Nephron (organoid): Measurements from ENCODE around the gene SND1.

Experiments
- H3K27ac Mint-ChIP-seq, 3 experiments: 2 replicates each; pipeline ENCODE4 v1.8.0; 2020; ENCODE audit warnings: mixed read lengths in 3 of 3, mild to moderate bottlenecking in 2 of 3, moderate library complexity in 1 of 3
- H3K27me3 Mint-ChIP-seq: 2 replicates; pipeline ENCODE4 v1.8.0; 2021; ENCODE audit warnings: low read depth, mild to moderate bottlenecking, moderate library complexity, mixed read lengths
- H3K36me3 Mint-ChIP-seq: 2 replicates; pipeline ENCODE4 v1.8.0; 2020; ENCODE audit warnings: low read depth, mixed read lengths
- H3K4me1 Mint-ChIP-seq: 2 replicates; pipeline ENCODE4 v1.8.0; 2020; ENCODE audit warnings: mixed read lengths
- H3K4me3 Mint-ChIP-seq, 3 experiments: 2 replicates each; pipeline ENCODE4 v1.8.0; 2020; ENCODE audit warnings: mild to moderate bottlenecking in 3 of 3, mixed read lengths in 3 of 3, moderate library complexity in 2 of 3
- H3K9me3 Mint-ChIP-seq: 2 replicates; pipeline ENCODE4 v1.8.0; 2020; ENCODE audit warnings: mixed read lengths
- CTCF ChIP-seq, 3 experiments: fragments of 200-600 bp; sonication (generic); IDR thresholded peaks; one replicate each; pipeline ENCODE4 v1.5.0; 2021; ENCODE audit warnings: antibody characterized with exemption in 3 of 3; ENCODE audit not compliant: unreplicated experiment in 3 of 3

SND1 gene

GRCh38 chr7:128066395-128066794 lies 414.4 kb downstream of the SND1 start:
- TF ChIP-seq CTCF (IDR thresholded peaks at IDR 0.05; ENCODE audit: unreplicated experiment in 3 of 3), result no peak
- H3K27ac Mint-ChIP-seq, result no peak overlapping the region
- H3K9me3 Mint-ChIP-seq, result no peaks in the 10 kb centered on the region
- no peak overlapping the region for H3K4me3 Mint-ChIP-seq
- peaks cover 11% of the 10 kb centered on the region for H3K36me3 Mint-ChIP-seq
- H3K27me3 Mint-ChIP-seq, result peaks cover 15% of the 10 kb centered on the region
- H3K4me1 Mint-ChIP-seq, result peaks cover 5% of the 10 kb centered on the region

GRCh38 chr7:128066858-128067257 lies 414.9 kb downstream of the SND1 start:
- TF ChIP-seq CTCF (IDR thresholded peaks at IDR 0.05; ENCODE audit: unreplicated experiment in 3 of 3), result no peak
- Mint-ChIP-seq H3K4me3 (no peak overlapping the region), H3K36me3 (peaks cover 11% of the 10 kb centered on the region), H3K27ac (no peak overlapping the region), H3K4me1 (peaks cover 4% of the 10 kb centered on the region), H3K27me3 (peaks cover 17% of the 10 kb centered on the region), H3K9me3 (no peaks in the 10 kb centered on the region)

- Mint-ChIP-seq H3K9me3 (no peaks in the 10 kb centered on the region), H3K4me3 (no peak overlapping the region), H3K36me3 (peaks cover 11% of the 10 kb centered on the region), H3K27me3 (peaks cover 21% of the 10 kb centered on the region), H3K4me1 (peaks cover 2% of the 10 kb centered on the region), H3K27ac (no peak overlapping the region)
- no peak for TF ChIP-seq CTCF (IDR thresholded peaks at IDR 0.05; ENCODE audit: unreplicated experiment in 3 of 3)
Observed at GRCh38 chr7:128067983-128068382, 416.0 kb downstream of the SND1 start.

GRCh38 chr7:128068785-128069184 lies 416.8 kb downstream of the SND1 start:
- Mint-ChIP-seq H3K4me1 (peaks cover 10% of the 10 kb centered on the region), H3K9me3 (no peaks in the 10 kb centered on the region), H3K27ac (no peak overlapping the region)

GRCh38 chr7:128069373-128070364 lies 417.7 kb downstream of the SND1 start:
- peaks cover 29% of the 10 kb centered on the region for H3K27me3 Mint-ChIP-seq
- H3K4me3 Mint-ChIP-seq, result no peak overlapping the region
- no peaks in the 10 kb centered on the region for H3K9me3 Mint-ChIP-seq
- peaks cover 19% of the 10 kb centered on the region for H3K4me1 Mint-ChIP-seq
- H3K27ac Mint-ChIP-seq, result no peak overlapping the region
- TF ChIP-seq CTCF (IDR thresholded peaks at IDR 0.05; ENCODE audit: unreplicated experiment in 3 of 3), result no peak
- H3K36me3 Mint-ChIP-seq, result peaks cover 20% of the 10 kb centered on the region

More at GRCh38 chr7:128068785-128069184, 416.8 kb downstream of the SND1 start:
- Mint-ChIP-seq H3K4me3 (no peak overlapping the region), H3K27me3 (peaks cover 26% of the 10 kb centered on the region), H3K36me3 (peaks cover 16% of the 10 kb centered on the region)
- TF ChIP-seq CTCF (IDR thresholded peaks at IDR 0.05; ENCODE audit: unreplicated experiment in 3 of 3), result no peak
